ENCODE results near the gene RB1. TPM values are rescaled to one million over a fixed set of nuclear protein-coding genes. Genes with fewer than 3 reads are reported as not detected.

Gene RB1
- total RNA-seq, 1 experiment from 2014 or later, result 57.1 TPM

- CTCF ChIA-PET, result no interaction called here
- intact Hi-C loops (cut with micrococcal nuclease; ENCODE audit: unreplicated experiment), result no loop called here
- POLR2A ChIA-PET (ENCODE audit: low non-redundant PET), result no interaction called here
- no peaks in the 10 kb centered on the region for H3K9me3 ChIP-seq (ENCODE audit: low read depth, low read length, poor library complexity, severe bottlenecking)
- no peak overlapping the region for H3K4me3 ChIP-seq (ENCODE audit: low read depth, low read length, poor library complexity, severe bottlenecking)
- peaks cover 22% of the 10 kb centered on the region for H3K4me1 ChIP-seq (ENCODE audit: insufficient read depth, low read length, poor library complexity, severe bottlenecking)
- H3K27ac ChIP-seq (ENCODE audit: low read depth, low read length, poor library complexity, severe bottlenecking), result no peak overlapping the region
- no peaks in the 10 kb centered on the region for H3K36me3 ChIP-seq (ENCODE audit: insufficient read depth, low read length, poor library complexity, severe bottlenecking)
- H3K27me3 ChIP-seq (replicated peaks; ENCODE audit: insufficient read depth, low read depth, low read length, poor library complexity), result no peaks in the 10 kb centered on the region
- no TSS peak for BruUV-seq (replicated peaks)
- DNase-seq (ENCODE audit: low spot score), result no peak
- TF ChIP-seq CTCF (conservative IDR thresholded peaks at IDR 0.05; ENCODE audit: low read depth, low read length) (no peak), EZH2 (IDR thresholded peaks at IDR 0.05; ENCODE audit: borderline replicate concordance, low read depth, low read length, poor library complexity, severe bottlenecking) (no peak)
Measured at GRCh38 chr13:48398450-48399095, 95.0 kb downstream of the RB1 start.

- BruUV-seq (replicated peaks), result no TSS peak
- H3K27me3 ChIP-seq (replicated peaks; ENCODE audit: insufficient read depth, low read depth, low read length, poor library complexity), result no peaks in the 10 kb centered on the region
- POLR2A ChIA-PET (ENCODE audit: low non-redundant PET), result no interaction called here
- H3K27ac ChIP-seq (ENCODE audit: low read depth, low read length, poor library complexity, severe bottlenecking), result no peak overlapping the region
- no peak for TF ChIP-seq CTCF (conservative IDR thresholded peaks at IDR 0.05; ENCODE audit: low read depth, low read length)
- no peak for TF ChIP-seq EZH2 (IDR thresholded peaks at IDR 0.05; ENCODE audit: borderline replicate concordance, low read depth, low read length, poor library complexity, severe bottlenecking)
- no peak for DNase-seq (ENCODE audit: low spot score)
- CTCF ChIA-PET, result no interaction called here
- no peaks in the 10 kb centered on the region for H3K9me3 ChIP-seq (ENCODE audit: low read depth, low read length, poor library complexity, severe bottlenecking)
- intact Hi-C loops (cut with micrococcal nuclease; ENCODE audit: unreplicated experiment), result no loop called here
- peaks cover 22% of the 10 kb centered on the region for H3K4me1 ChIP-seq (ENCODE audit: insufficient read depth, low read length, poor library complexity, severe bottlenecking)
- no peaks in the 10 kb centered on the region for H3K36me3 ChIP-seq (ENCODE audit: insufficient read depth, low read length, poor library complexity, severe bottlenecking)
- no peak overlapping the region for H3K4me3 ChIP-seq (ENCODE audit: low read depth, low read length, poor library complexity, severe bottlenecking)
Measured at GRCh38 chr13:48400090-48400694, 96.6 kb downstream of the RB1 start.

GRCh38 chr13:48400850-48401291 is 97.3 kb downstream of the RB1 start:
- TF ChIP-seq CTCF (conservative IDR thresholded peaks at IDR 0.05; ENCODE audit: low read depth, low read length) (no peak), EZH2 (IDR thresholded peaks at IDR 0.05; ENCODE audit: borderline replicate concordance, low read depth, low read length, poor library complexity, severe bottlenecking) (no peak)
- H3K4me3 ChIP-seq (ENCODE audit: low read depth, low read length, poor library complexity, severe bottlenecking), result no peak overlapping the region
- H3K9me3 ChIP-seq (ENCODE audit: low read depth, low read length, poor library complexity, severe bottlenecking), result no peaks in the 10 kb centered on the region
- DNase-seq (ENCODE audit: low spot score), result peak; percentile 11
- H3K4me1 ChIP-seq (ENCODE audit: insufficient read depth, low read length, poor library complexity, severe bottlenecking), result peaks cover 22% of the 10 kb centered on the region
- H3K27ac ChIP-seq (ENCODE audit: low read depth, low read length, poor library complexity, severe bottlenecking), result no peak overlapping the region
- BruUV-seq (replicated peaks), result no TSS peak
- H3K27me3 ChIP-seq (replicated peaks; ENCODE audit: insufficient read depth, low read depth, low read length, poor library complexity), result no peaks in the 10 kb centered on the region
- H3K36me3 ChIP-seq (ENCODE audit: insufficient read depth, low read length, poor library complexity, severe bottlenecking), result no peaks in the 10 kb centered on the region
- ChIA-PET CTCF (interaction anchor here (0.6 kb wide), 1 partner anchor 98 kb away, joined by 5 read pairs; no protein-coding TSS in a partner anchor), POLR2A (ENCODE audit: low non-redundant PET) (no interaction called here)
- intact Hi-C loops (cut with micrococcal nuclease; ENCODE audit: unreplicated experiment), result no loop called here

All from A673 (cell line).